HG03025 (cell line): ENCODE results near the gene ABTB2.
"Not testable (repeated sequence)": the region's sequence is repeated elsewhere in the genome, so short reads cannot be mapped to it uniquely, and the experiment has no call there.

Experiments
- ATAC-seq: cut with Tn5 transposase; IDR thresholded peaks from one replicate; pipeline ENCODE4 v1.9.1; 2021; ENCODE audit warnings: mild to moderate bottlenecking, moderate library complexity; ENCODE audit not compliant: unreplicated experiment, low FRiP score

The ABTB2 gene

GRCh38 chr11:34222030-34222429 lies 135.8 kb downstream of the ABTB2 start:
- no peak for ATAC-seq

- no peak for ATAC-seq
Measured at GRCh38 chr11:34219941-34220370, 137.9 kb downstream of the ABTB2 start.

- ATAC-seq: no peak
Measured at GRCh38 chr11:34219279-34219678, 138.5 kb downstream of the ABTB2 start.

- not testable (repeated sequence) for ATAC-seq
Measured at GRCh38 chr11:34218756-34219155, 139.1 kb downstream of the ABTB2 start.

- ATAC-seq: no peak
Measured at GRCh38 chr11:34218067-34218466, 139.7 kb downstream of the ABTB2 start.

- ATAC-seq: no peak
Measured at GRCh38 chr11:34216706-34217105, 141.1 kb downstream of the ABTB2 start.

GRCh38 chr11:34215806-34216453 lies 141.9 kb downstream of the ABTB2 start:
- no peak for ATAC-seq

GRCh38 chr11:34214961-34215805 lies 142.6 kb downstream of the ABTB2 start:
- no peak for ATAC-seq

GRCh38 chr11:34213366-34213765 lies 144.4 kb downstream of the ABTB2 start:
- no peak for ATAC-seq

GRCh38 chr11:34212566-34212965 lies 145.2 kb downstream of the ABTB2 start:
- ATAC-seq: no peak

- no peak for ATAC-seq
Measured at GRCh38 chr11:34209809-34210208, 148.0 kb downstream of the ABTB2 start.

- ATAC-seq: no peak
Measured at GRCh38 chr11:34208266-34209135, 149.3 kb downstream of the ABTB2 start.

GRCh38 chr11:34207487-34208180 lies 150.2 kb downstream of the ABTB2 start:
- no peak for ATAC-seq

- no peak for ATAC-seq
Measured at GRCh38 chr11:34206407-34207300, 151.2 kb downstream of the ABTB2 start.

- no peak for ATAC-seq
Measured at GRCh38 chr11:34205326-34206035, 152.3 kb downstream of the ABTB2 start.

GRCh38 chr11:34204396-34205279 lies 153.2 kb downstream of the ABTB2 start:
- no peak for ATAC-seq

GRCh38 chr11:34203377-34203871 lies 154.4 kb downstream of the ABTB2 start:
- ATAC-seq: no peak

GRCh38 chr11:34201129-34201528 lies 156.7 kb downstream of the ABTB2 start:
- no peak for ATAC-seq
